AG09319 (cell line): ENCODE data around the gene STAP2.
"Not testable (repeated sequence)": the region's sequence is repeated elsewhere in the genome, so short reads cannot be mapped to it uniquely, and the experiment has no call there.

Experiments used
- DNase-seq: peaks from one replicate; pipeline ENCODE4 v3.0.0-alpha.2; 2010; ENCODE audit warnings: low read depth; ENCODE audit errors: extremely low read depth
- CTCF ChIP-seq: IDR thresholded peaks from 2 replicates; pipeline ENCODE4 v1.5.1; 2011; ENCODE audit warnings: low read depth, mild to moderate bottlenecking, inconsistent platforms, low read length, moderate library complexity

Gene STAP2

DNA sequence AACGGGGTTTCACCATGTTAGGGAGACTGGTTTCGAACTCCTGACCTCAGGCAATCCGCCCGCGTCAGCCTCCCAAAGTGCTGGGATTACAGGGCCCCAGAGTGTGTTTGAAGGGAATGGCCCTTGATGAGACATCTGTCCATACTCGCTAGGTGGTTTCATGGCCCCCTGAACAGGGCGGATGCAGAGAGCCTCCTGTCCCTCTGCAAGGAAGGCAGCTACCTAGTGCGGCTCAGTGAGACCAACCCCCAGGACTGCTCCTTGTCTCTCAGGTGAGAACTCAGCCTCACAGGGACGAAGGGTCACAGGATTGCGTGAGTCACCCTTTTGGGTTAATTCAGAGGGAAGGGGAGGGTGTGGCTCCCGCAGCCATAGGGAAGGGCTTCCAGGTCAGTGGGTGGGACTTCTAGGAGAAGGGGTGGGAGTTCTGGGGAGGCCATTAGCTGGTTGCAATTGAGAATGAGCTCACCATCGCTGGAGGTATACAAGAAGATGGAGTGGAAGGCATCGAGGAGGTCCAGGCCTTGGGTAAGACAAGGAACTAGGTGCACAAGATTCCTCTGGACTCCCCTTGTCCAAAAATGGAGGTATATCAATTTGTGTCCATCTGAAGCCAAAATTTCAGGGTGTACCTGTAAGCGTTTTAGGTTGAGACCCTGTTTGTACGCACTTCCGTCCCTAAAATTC, 50.4 kb downstream of the STAP2 start:
- no peak for DNase-seq
- no peak for TF ChIP-seq CTCF

DNA sequence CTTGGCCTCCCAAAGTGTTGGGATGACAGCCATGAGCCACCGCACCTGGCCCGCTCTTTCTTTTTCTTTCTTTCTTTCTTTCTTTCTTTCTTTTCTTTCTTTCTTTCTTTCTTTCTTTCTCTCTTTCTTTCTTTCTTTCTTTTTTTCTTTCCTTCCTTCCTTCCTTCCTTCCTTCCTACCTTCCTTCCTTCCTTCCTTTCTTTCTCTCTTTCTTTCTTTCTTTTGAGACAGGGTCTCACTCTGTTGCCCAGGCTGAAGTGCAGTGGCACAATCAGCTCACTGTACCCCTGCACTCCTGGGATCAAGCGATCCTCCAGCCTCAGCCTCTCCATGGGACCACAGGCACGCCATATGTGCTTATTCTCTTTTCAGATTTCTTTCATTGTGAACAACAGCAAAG, 52.5 kb downstream of the STAP2 start:
- DNase-seq = not testable (repeated sequence)

DNA sequence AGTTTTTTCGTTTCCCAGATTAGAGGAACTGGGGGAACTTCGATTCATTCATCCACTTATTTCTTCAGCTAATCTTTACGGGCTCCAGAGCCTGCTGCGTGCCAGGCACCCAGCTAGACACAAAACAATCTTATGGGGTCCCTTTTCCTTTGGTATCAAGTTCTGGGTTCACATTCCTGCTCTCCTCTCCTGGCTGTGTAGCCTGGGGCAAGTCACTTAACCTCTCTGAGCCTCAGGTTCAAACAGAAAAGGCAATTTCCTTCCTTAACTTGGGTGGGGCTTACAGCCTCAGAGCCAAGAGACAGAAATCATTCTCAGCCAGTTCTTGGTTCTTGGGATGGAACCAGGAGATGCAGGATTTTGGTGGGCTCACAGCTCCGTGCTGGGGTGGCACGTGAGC, 53.7 kb downstream of the STAP2 start:
- DNase-seq = no peak
- TF ChIP-seq CTCF = no peak

DNA sequence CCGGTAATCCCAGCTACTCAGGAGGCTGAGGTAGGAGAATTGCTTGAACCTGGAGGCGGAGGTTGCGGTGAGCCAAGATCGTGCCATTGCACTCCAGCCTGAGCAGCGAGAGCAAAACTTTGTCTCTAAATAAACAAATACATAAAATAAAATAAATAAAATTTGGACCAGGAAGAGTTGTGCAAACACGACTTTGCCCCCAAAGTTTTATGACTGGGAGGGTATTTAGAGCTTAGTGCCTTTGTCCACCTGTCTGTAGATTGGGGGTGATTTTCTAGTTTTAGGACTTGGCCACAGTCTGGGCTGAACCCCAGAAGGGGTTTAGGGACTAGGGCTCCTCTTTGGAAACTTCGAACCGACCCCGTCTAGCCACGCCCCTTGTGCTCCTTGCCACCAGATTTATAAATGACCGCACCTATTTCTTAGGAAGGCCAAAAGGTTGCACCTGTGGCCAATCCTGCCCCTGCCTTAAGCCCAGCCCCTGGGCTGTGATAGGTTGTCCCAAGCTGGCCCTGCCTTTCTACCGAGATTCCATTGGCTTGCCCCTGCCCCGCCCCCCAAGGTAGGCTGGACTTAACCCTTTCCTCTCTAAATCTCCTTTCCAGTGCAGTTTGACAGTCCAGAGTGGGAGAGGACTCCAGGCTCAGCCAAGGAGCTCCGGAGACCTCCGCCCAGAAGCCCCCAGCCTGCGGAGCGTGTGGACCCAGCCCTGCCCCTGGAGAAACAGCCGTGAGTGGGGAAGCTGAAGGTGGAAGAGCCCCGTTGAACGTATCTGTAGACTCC, 54.3 kb downstream of the STAP2 start:
- no peak for TF ChIP-seq CTCF
- no peak for DNase-seq

DNA sequence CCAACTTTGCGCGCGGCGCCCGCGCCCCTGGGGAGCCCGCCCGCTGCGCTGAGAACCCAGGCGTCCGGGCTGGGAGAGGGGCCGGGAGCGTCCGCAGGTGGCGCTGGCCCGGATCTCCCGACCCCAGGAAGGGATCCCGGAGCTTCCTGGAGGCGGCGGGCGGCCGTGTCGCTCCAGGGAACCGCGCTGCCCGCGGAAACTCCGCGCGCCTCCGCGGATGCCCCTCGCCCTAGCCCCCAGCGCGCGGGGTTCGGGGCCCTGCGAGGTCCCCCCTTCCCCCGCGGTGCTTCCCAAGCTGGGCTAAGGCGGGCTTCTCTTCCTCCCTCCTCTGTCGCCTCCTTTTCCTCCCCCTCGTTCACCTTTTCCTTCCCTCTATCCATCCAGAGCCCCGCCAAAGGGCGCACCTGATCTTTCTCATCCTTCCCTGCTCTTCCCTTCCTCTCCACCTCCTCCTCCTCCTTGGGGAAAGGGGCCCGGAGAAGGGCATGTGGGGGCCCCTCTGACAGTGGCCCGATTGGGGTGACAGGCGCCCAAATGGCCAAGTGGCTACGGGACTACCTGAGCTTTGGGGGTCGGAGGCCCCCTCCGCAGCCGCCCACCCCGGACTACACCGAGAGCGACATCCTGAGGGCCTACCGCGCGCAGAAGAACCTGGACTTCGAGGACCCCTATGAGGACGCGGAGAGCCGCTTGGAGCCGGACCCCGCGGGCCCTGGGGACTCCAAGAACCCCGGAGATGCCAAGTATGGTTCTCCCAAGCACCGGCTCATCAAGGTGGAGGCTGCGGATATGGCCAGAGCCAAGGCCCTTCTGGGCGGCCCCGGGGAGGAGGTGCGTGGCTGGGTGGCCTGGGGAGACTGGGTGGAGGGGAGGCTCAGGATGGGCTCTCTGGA, 58.9 kb downstream of the STAP2 start:
- no peak for TF ChIP-seq CTCF
- DNase-seq = no peak

DNA sequence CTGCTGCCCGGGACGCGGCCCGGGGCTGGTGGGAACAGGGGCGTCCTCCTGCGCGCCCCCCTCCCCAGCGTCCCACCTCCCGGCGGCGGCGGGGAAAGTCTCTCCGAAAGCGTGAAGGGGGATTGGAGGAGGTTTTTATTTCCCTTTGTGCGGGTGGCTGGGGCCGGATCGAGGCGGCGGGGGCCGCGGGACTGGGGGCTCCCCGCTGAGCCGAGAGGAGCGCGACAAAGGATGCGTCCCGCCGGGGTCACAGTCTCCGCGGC, 59.4 kb downstream of the STAP2 start:
- no peak for TF ChIP-seq CTCF
- no peak for DNase-seq

DNA sequence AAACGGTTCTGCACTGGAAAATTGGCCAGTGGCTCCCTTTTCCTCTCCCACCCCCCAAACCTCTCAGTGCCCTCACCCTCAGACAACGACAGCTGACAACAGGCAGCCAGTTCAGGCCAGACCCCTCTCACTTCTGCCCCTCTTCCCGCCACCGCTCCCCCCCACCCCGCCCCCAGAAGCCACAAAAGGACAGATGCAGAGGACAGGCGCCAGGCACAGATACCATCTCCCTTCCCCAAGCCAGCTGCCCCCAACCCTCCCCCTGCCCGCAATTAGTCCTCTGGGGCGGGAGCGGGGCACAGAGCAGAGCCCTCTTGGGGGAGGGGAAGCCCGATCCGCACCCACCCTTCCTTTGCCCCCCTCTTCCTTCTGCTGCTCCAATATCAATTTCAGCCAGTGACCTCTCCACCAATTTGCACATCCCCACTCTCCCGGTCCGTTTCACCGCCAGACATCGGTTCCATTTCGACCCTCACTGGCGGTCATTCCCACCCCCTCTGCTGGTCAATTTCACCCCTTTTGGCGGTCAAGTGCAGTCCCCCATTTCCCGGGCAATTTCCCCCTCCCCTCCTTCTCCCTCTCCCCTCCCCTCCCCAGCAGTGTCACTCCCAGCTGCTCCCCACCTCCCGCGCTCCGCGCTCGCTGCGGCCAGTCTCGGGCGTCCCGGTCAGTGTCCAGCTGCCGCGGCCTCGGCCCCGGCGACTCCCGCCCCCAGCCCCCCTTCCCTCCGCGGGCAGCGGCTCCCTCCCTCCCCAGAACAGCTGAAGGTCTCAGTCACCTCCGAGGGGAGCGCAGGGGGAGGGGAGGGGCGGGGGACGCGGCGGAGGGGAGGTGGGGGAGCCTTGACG, 60.0 kb downstream of the STAP2 start, which contains the start of gene SHD:
SHD (plus strand) TSS at position 848 of the 848 bp plus-strand sequence. CDS start 798 bp downstream, outside the sequence.
- TF ChIP-seq CTCF = no peak
- no peak for DNase-seq
